CD4-positive, alpha-beta T cell treated with Interleukin-15 for 4 hours (primary cell): Measurements from ENCODE around the gene LBH.

ENCODE experiments used
- DNase-seq: peaks from one replicate; pipeline ENCODE4 v3.0.0-alpha.2; 2020; ENCODE audit warnings: low spot score

The LBH gene

DNA sequence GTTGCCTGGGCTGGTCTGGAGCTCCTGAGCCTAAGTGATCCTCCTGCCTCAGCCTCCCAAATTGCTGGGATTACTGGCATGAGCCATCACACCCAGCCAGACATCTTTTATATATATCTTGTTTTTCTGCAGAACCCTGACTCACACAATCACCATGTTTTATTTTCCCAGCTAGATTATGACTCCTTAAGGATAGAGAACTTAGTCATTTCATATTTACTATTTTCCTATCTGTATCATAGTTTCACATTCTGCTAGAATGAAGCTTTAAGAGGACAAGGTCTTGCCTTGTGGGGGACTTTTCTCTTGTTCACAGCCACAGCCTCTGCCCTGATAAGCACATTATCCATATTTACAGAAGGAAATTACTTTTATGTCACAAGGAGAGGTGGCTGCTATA is 73.9 kb downstream of the LBH start:
- no peak for DNase-seq

DNA sequence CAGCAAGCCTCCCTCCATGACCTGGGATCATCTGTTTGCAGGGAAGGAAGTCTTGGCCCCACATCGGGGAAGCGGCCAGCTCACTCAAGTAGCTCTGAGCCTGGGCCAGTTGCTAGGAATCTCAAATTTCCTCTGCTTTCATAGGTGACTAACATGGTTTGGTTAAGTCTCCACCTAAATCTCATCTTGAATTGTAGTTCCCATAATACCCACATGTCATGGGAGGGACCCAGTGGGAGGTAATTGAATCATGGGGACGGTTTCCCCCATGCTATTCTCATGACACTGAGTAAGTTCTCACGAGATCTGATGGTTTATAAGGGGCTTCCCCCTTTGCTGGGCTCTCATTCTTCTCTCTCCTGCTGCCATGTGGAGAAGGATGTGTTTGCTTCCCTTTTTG is 75.2 kb downstream of the LBH start:
- no peak for DNase-seq

DNA sequence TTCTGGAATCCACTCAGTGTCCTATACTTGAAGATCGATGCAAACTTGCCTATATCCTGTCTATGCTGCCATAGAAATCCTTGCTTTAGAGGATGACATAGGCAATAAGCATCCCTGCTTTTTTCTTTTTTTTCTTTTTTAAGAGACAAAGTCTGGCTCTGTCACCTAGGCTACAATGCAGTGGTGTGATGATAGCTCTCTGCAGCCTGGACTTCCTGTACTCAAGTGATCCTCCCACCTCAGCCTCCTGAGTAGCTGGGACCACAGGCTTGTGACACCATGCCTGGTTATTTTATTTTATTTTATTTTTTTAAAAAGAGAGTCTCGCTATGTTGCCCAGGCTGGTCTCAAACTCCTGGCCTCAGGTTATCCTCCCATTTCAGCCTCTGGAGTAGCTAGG is 76.9 kb downstream of the LBH start:
- DNase-seq = no peak
